Neural cell (in vitro differentiated cells): Measurements from ENCODE around the gene PRDX5. TPM values are rescaled to one million over a fixed set of nuclear protein-coding genes. Genes with fewer than 3 reads are reported as not detected.

Source experiments
- H2AFZ ChIP-seq: fragments of 200-600, 300-800 bp; sonication (generic), shearing (Covaris generic); 2 replicates; pipeline ENCODE4 v1.6.0; 2014; ENCODE audit warnings: low read depth, mild to moderate bottlenecking, antibody characterized with exemption, low read length, moderate library complexity
- H3F3A ChIP-seq: fragments of 200-600 bp; shearing (Covaris generic); 2 replicates; pipeline ENCODE4 v1.6.1; 2016; ENCODE audit warnings: mild to moderate bottlenecking, moderate library complexity, mixed read lengths, antibody characterized with exemption, low read length; ENCODE audit not compliant: insufficient read depth, poor library complexity, severe bottlenecking
- H3K27ac ChIP-seq: fragments of 200-600, 300-800 bp; sonication (generic), shearing (Covaris generic); 2 replicates; pipeline ENCODE4 v1.5.1; 2014; ENCODE audit warnings: mild to moderate bottlenecking, low read length, moderate library complexity
- H3K27me3 ChIP-seq: fragments of 300-800, 200-600 bp; sonication (generic), shearing (Covaris generic); 2 replicates; pipeline ENCODE4 v1.6.0; 2014; ENCODE audit warnings: mild to moderate bottlenecking, low read depth, low read length, moderate library complexity; ENCODE audit not compliant: insufficient read depth
- H3K36me3 ChIP-seq: fragments of 300-800, 200-600 bp; sonication (generic), shearing (Covaris generic); 2 replicates; pipeline ENCODE4 v1.5.1; 2014; ENCODE audit warnings: mild to moderate bottlenecking, antibody characterized with exemption, low read length, moderate library complexity; ENCODE audit not compliant: insufficient read depth
- H3K4me2 ChIP-seq: fragments of 300-800, 200-600 bp; sonication (generic), shearing (Covaris generic); 2 replicates; pipeline ENCODE4 v1.6.0; 2014; ENCODE audit warnings: mild to moderate bottlenecking, low read length
- H3K4me3 ChIP-seq: fragments of 300-800, 200-600 bp; sonication (generic), shearing (Covaris generic); 2 replicates; pipeline ENCODE4 v1.5.1; 2014; ENCODE audit warnings: mild to moderate bottlenecking, low read length, moderate library complexity
- H3K79me2 ChIP-seq: fragments of 200-600 bp; shearing (Covaris generic); replicated peaks from 2 replicates; pipeline ENCODE4 v1.6.0; 2014; ENCODE audit warnings: mild to moderate bottlenecking, low read length, moderate library complexity; ENCODE audit not compliant: insufficient read depth
- H3K9ac ChIP-seq: fragments of 300-800, 200-600 bp; sonication (generic), shearing (Covaris generic); 2 replicates; pipeline ENCODE4 v1.6.1; 2016; ENCODE audit warnings: mild to moderate bottlenecking, low read length, mixed read lengths
- H3K9me2 ChIP-seq: fragments of 200-600 bp; shearing (Covaris generic); 2 replicates; pipeline ENCODE4 v1.6.1; 2016; ENCODE audit warnings: mild to moderate bottlenecking, low read length, mixed read lengths; ENCODE audit not compliant: insufficient read depth
- H3K9me3 ChIP-seq: fragments of 200-600, 300-800 bp; sonication (generic), shearing (Covaris generic); 2 replicates; pipeline ENCODE4 v1.6.1; 2016; ENCODE audit warnings: mild to moderate bottlenecking, mixed run types, low read length, moderate library complexity, mixed read lengths
- H4K20me1 ChIP-seq: fragments of 200-600 bp; shearing (Covaris generic); 2 replicates; pipeline ENCODE4 v1.6.1; 2016; ENCODE audit warnings: mild to moderate bottlenecking, mixed run types; ENCODE audit not compliant: insufficient read depth
- EP300 ChIP-seq: fragments of 450-650 bp; conservative IDR thresholded peaks from 2 replicates; pipeline ENCODE4 v1.6.1; 2014; ENCODE audit warnings: antibody characterized with exemption, mild to moderate bottlenecking, moderate library complexity; ENCODE audit not compliant: poor library complexity, severe bottlenecking
- EZH2 ChIP-seq: fragments of 200-600, 300-800 bp; shearing (Covaris generic), sonication (generic); IDR thresholded peaks from 2 replicates; pipeline ENCODE4 v1.6.1; 2014; ENCODE audit warnings: antibody characterized with exemption, low read length, borderline replicate concordance, mild to moderate bottlenecking; ENCODE audit not compliant: insufficient read depth, poor library complexity, severe bottlenecking
- MXI1 ChIP-seq: fragments of 450-650 bp; conservative IDR thresholded peaks from 2 replicates; pipeline ENCODE4 v1.6.1; 2014; ENCODE audit warnings: antibody characterized with exemption, mild to moderate bottlenecking; ENCODE audit not compliant: poor library complexity, severe bottlenecking
- POLR2AphosphoS5 ChIP-seq: IDR thresholded peaks from 2 replicates; pipeline ENCODE4 v1.6.1; 2012
- RAD21 ChIP-seq: fragments of 450-650 bp; conservative IDR thresholded peaks from 2 replicates; pipeline ENCODE4 v1.6.1; 2014; ENCODE audit warnings: antibody characterized with exemption, mild to moderate bottlenecking, moderate library complexity
- SMC3 ChIP-seq: fragments of 450-650 bp; conservative IDR thresholded peaks from 2 replicates; pipeline ENCODE4 v1.6.1; 2014; ENCODE audit warnings: antibody characterized with exemption, mild to moderate bottlenecking, moderate library complexity; ENCODE audit not compliant: poor library complexity
- TAF1 ChIP-seq: IDR thresholded peaks from 2 replicates; pipeline ENCODE4 v1.6.1; 2012; ENCODE audit warnings: low read depth
- polyA plus RNA-seq: library from polyadenylated mRNA; depleted of rRNA; stranded (reverse); fragments of >200 nt; gene quantifications from 2 replicates; pipeline ENCODE4 v1.2.3, GENCODE V29; 2014
- TF ChIP-seq, protein P1 (sequence below): fragments of 450-650 bp; IDR thresholded peaks from 2 replicates; pipeline ENCODE4 v1.5.1; 2014; ENCODE audit warnings: antibody characterized with exemption, mild to moderate bottlenecking, moderate library complexity; ENCODE audit not compliant: poor library complexity, severe bottlenecking
- TF ChIP-seq, protein P2 (sequence below): IDR thresholded peaks from 2 replicates; pipeline ENCODE4 v1.6.1; 2012; ENCODE audit warnings: borderline replicate concordance

Gene PRDX5
- polyA plus RNA-seq, 1 donor from 2014 or later = 452 TPM

DNA sequence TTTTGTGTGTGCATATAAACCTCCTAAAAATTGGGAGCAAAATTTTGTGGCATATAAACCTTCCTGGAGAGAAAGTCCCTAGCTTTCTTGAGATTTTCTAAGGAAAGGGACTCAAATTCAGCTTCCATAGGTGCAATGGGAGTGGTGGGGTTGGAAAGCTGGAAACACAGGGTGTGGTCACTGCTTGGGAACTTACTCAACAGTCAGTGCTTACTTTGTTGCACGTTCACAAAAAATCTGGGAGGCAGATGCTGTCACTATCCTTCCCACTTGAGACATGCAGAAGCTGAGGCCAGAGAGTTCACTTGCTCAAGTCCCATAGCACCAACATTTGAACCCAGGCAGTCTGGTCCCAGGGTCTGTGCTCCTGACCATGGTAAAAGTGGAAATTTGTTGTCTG lies 21.7 kb upstream of the PRDX5 start:
- H3K9me3 ChIP-seq = no peaks in the 10 kb centered on the region
- H3K4me3 ChIP-seq = no peak overlapping the region
- peaks cover 94% of the 10 kb centered on the region for H3K27me3 ChIP-seq
- no peaks in the 10 kb centered on the region for H3K79me2 ChIP-seq
- no peak overlapping the region for H3K27ac ChIP-seq
- no peaks in the 10 kb centered on the region for H3K36me3 ChIP-seq
- H3K9me2 ChIP-seq = no peaks in the 10 kb centered on the region
- TF ChIP-seq, protein P1, sequence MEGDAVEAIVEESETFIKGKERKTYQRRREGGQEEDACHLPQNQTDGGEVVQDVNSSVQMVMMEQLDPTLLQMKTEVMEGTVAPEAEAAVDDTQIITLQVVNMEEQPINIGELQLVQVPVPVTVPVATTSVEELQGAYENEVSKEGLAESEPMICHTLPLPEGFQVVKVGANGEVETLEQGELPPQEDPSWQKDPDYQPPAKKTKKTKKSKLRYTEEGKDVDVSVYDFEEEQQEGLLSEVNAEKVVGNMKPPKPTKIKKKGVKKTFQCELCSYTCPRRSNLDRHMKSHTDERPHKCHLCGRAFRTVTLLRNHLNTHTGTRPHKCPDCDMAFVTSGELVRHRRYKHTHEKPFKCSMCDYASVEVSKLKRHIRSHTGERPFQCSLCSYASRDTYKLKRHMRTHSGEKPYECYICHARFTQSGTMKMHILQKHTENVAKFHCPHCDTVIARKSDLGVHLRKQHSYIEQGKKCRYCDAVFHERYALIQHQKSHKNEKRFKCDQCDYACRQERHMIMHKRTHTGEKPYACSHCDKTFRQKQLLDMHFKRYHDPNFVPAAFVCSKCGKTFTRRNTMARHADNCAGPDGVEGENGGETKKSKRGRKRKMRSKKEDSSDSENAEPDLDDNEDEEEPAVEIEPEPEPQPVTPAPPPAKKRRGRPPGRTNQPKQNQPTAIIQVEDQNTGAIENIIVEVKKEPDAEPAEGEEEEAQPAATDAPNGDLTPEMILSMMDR = no peak
- no peak for TF ChIP-seq POLR2AphosphoS5
- no peak for TF ChIP-seq EP300
- TF ChIP-seq, protein P2, sequence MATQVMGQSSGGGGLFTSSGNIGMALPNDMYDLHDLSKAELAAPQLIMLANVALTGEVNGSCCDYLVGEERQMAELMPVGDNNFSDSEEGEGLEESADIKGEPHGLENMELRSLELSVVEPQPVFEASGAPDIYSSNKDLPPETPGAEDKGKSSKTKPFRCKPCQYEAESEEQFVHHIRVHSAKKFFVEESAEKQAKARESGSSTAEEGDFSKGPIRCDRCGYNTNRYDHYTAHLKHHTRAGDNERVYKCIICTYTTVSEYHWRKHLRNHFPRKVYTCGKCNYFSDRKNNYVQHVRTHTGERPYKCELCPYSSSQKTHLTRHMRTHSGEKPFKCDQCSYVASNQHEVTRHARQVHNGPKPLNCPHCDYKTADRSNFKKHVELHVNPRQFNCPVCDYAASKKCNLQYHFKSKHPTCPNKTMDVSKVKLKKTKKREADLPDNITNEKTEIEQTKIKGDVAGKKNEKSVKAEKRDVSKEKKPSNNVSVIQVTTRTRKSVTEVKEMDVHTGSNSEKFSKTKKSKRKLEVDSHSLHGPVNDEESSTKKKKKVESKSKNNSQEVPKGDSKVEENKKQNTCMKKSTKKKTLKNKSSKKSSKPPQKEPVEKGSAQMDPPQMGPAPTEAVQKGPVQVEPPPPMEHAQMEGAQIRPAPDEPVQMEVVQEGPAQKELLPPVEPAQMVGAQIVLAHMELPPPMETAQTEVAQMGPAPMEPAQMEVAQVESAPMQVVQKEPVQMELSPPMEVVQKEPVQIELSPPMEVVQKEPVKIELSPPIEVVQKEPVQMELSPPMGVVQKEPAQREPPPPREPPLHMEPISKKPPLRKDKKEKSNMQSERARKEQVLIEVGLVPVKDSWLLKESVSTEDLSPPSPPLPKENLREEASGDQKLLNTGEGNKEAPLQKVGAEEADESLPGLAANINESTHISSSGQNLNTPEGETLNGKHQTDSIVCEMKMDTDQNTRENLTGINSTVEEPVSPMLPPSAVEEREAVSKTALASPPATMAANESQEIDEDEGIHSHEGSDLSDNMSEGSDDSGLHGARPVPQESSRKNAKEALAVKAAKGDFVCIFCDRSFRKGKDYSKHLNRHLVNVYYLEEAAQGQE = no peak
- no peak for TF ChIP-seq SMC3
- no peak for TF ChIP-seq MXI1
- TF ChIP-seq EZH2 = no peak
- TF ChIP-seq RAD21 = no peak
- TF ChIP-seq TAF1 = no peak
- no peak overlapping the region for H3K4me2 ChIP-seq
- H3K9ac ChIP-seq = no peak overlapping the region
- H4K20me1 ChIP-seq = no peaks in the 10 kb centered on the region
- no peaks in the 10 kb centered on the region for H3F3A ChIP-seq
- H2AFZ ChIP-seq = no peak overlapping the region

GRCh38 chr11:64296830-64297698 lies 20.9 kb upstream of the PRDX5 start:
- H3K4me3 ChIP-seq = no peak overlapping the region
- no peaks in the 10 kb centered on the region for H3F3A ChIP-seq
- H3K27ac ChIP-seq = no peak overlapping the region
- no peak overlapping the region for H2AFZ ChIP-seq
- no peaks in the 10 kb centered on the region for H3K9me2 ChIP-seq
- H3K4me2 ChIP-seq = no peak overlapping the region
- no peak overlapping the region for H3K9ac ChIP-seq
- no peaks in the 10 kb centered on the region for H4K20me1 ChIP-seq
- peaks cover 96% of the 10 kb centered on the region for H3K27me3 ChIP-seq
- TF ChIP-seq, protein P1 = no peak
- TF ChIP-seq MXI1 (no peak), EZH2 (no peak), EP300 (no peak), TAF1 (no peak), SMC3 (no peak), POLR2AphosphoS5 (no peak), RAD21 (no peak)
- TF ChIP-seq, protein P2 = no peak
- H3K9me3 ChIP-seq = no peaks in the 10 kb centered on the region
- H3K79me2 ChIP-seq = no peaks in the 10 kb centered on the region
- no peaks in the 10 kb centered on the region for H3K36me3 ChIP-seq
